HepG2 (cell line): ENCODE data around the gene ARHGAP5.

ENCODE experiments used
- BHLHE40 ChIP-seq: IDR thresholded peaks from 2 replicates; pipeline ENCODE4 v1.6.1; 2011; ENCODE audit warnings: low read length, improper control_type of control experiment
- ESRRA ChIP-seq: sonication (generic); formaldehyde crosslinking; IDR thresholded peaks from 2 replicates; pipeline ENCODE4 v1.5.1; 2020; ENCODE audit warnings: mild to moderate bottlenecking, low read depth, missing genetic modification reagents
- NR2C2 ChIP-seq: sonication (generic); formaldehyde crosslinking; IDR thresholded peaks from 2 replicates; pipeline ENCODE4 v1.4.0; 2020; ENCODE audit warnings: missing genetic modification reagents, mild to moderate bottlenecking, moderate library complexity, borderline replicate concordance
- NR2F1 ChIP-seq, 2 experiments: fragments of 450-650 bp in 1 of 2; formaldehyde crosslinking in 1 of 2; IDR thresholded peaks; 2 replicates each; pipeline versions ENCODE4 v1.5.0 to v1.6.1; 2016 to 2020; ENCODE audit warnings: mild to moderate bottlenecking in 1 of 2, missing compliant biosample characterization in 1 of 2, missing genetic modification reagents in 1 of 2, moderate library complexity in 1 of 2
- POLR2A ChIP-seq, 2 experiments: IDR thresholded peaks; 2 replicates each; pipeline ENCODE4 v1.6.1; 2011; ENCODE audit warnings: low read depth in 2 of 2, low read length in 2 of 2, mild to moderate bottlenecking in 1 of 2, moderate library complexity in 1 of 2; ENCODE audit not compliant: insufficient read depth in 1 of 2
- TCF12 ChIP-seq, 2 experiments: fragments of 450-650 bp in 1 of 2; sonication (generic) in 1 of 2; formaldehyde crosslinking in 1 of 2; IDR thresholded peaks; 2 replicates each; pipeline versions ENCODE4 v1.6.1 to v1.8.0; 2017 to 2022; ENCODE audit warnings: antibody characterized with exemption in 1 of 2, mild to moderate bottlenecking in 1 of 2, missing genetic modification reagents in 1 of 2, moderate library complexity in 1 of 2
- ZNF121 ChIP-seq: sonication (generic); formaldehyde crosslinking; IDR thresholded peaks from 2 replicates; pipeline ENCODE4 v1.5.0; 2020; ENCODE audit warnings: mild to moderate bottlenecking, missing genetic modification reagents
- ZSCAN29 ChIP-seq: sonication (generic); formaldehyde crosslinking; conservative IDR thresholded peaks from 2 replicates; pipeline ENCODE4 v1.4.0; 2020; ENCODE audit warnings: mild to moderate bottlenecking, missing genetic modification reagents
- TF ChIP-seq, protein P1 (sequence below): sonication (generic); formaldehyde crosslinking; IDR thresholded peaks from 2 replicates; pipeline ENCODE4 v1.5.0; 2020; ENCODE audit warnings: mild to moderate bottlenecking, missing genetic modification reagents, moderate library complexity
- TF ChIP-seq, protein P2 (sequence below): sonication (generic); formaldehyde crosslinking; IDR thresholded peaks from 2 replicates; pipeline ENCODE4 v1.4.0; 2020; ENCODE audit warnings: missing genetic modification reagents, mild to moderate bottlenecking, borderline replicate concordance

DNA sequence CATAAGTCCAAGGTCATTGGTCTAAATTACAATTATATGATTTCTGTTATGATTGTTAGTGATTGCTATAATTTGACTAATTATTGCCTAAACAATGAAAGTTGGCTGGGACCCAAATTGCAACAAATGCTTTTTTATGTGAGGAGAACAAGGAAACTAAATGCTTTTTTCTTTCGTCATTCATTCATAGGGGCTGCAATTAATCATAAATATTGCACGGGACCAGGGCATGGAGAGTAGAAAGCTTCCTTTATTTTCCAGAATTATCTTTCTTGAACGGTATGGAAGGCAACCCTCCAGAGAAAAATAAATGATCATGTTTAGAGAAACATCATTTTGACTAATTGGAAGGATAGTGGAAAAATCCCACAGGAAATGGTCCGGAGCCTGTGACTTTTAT lies 32.6 kb upstream of the ARHGAP5 start:
- TF ChIP-seq ZNF121 (CRISPR knock-in tag): no peak
- TF ChIP-seq ESRRA: no peak
- no peak for TF ChIP-seq BHLHE40
- TF ChIP-seq, protein P1, sequence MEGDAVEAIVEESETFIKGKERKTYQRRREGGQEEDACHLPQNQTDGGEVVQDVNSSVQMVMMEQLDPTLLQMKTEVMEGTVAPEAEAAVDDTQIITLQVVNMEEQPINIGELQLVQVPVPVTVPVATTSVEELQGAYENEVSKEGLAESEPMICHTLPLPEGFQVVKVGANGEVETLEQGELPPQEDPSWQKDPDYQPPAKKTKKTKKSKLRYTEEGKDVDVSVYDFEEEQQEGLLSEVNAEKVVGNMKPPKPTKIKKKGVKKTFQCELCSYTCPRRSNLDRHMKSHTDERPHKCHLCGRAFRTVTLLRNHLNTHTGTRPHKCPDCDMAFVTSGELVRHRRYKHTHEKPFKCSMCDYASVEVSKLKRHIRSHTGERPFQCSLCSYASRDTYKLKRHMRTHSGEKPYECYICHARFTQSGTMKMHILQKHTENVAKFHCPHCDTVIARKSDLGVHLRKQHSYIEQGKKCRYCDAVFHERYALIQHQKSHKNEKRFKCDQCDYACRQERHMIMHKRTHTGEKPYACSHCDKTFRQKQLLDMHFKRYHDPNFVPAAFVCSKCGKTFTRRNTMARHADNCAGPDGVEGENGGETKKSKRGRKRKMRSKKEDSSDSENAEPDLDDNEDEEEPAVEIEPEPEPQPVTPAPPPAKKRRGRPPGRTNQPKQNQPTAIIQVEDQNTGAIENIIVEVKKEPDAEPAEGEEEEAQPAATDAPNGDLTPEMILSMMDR (CRISPR knock-in tag): no peak
- TF ChIP-seq, protein P2, sequence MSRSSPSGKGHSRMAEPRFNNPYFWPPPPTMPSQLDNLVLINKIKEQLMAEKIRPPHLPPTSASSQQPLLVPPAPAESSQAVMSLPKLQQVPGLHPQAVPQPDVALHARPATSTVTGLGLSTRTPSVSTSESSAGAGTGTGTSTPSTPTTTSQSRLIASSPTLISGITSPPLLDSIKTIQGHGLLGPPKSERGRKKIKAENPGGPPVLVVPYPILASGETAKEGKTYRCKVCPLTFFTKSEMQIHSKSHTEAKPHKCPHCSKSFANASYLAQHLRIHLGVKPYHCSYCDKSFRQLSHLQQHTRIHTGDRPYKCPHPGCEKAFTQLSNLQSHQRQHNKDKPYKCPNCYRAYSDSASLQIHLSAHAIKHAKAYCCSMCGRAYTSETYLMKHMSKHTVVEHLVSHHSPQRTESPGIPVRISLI: no peak
- TF ChIP-seq NR2F1 (CRISPR knock-in tag; IDR thresholded peaks at IDR 0.05): no peak
- TF ChIP-seq ZSCAN29 (CRISPR knock-in tag): no peak
- no peak for TF ChIP-seq NR2C2 (CRISPR knock-in tag)
- TF ChIP-seq TCF12 (IDR thresholded peaks at IDR 0.05): no peak
- no peak for TF ChIP-seq TCF12 (CRISPR knock-in tag; IDR thresholded peaks at IDR 0.05)
- TF ChIP-seq POLR2A (IDR thresholded peaks at IDR 0.05; ENCODE audit: insufficient read depth in 1 of 2, low read depth in 2 of 2, low read length in 2 of 2): no peak
